ENCODE measurements around the gene MROH9.

Gene MROH9

DNA sequence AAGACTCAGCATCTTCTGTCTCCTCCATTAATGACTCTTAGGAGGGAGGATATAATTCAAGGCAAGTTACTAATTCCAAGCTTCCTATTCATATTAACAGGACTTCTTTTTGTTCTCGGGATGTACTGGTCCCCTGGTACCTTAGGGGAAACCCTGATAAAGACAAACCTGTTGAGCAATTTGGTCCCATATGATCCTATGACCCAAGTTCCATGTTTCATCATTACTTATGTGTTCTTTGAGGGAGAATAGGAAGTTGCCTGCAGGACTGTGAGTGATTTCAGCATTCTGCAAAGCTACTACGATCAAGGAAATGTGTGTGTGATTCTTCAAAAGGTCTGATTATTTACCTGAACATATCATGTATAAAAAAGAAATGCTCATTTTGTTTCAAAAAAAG lies 149.5 kb downstream of the MROH9 start:
- Histone ChIP-seq H3K27me3 (ENCODE audit: control insufficient read depth, insufficient read depth, low read length) (no peaks in the 10 kb centered on the region), H3K4me1 (ENCODE audit: control insufficient read depth, low read depth, low read length) (no peaks in the 10 kb centered on the region), H3K4me3 (ENCODE audit: low read length) (no peak overlapping the region), H3K9ac (ENCODE audit: low read length) (no peak overlapping the region), H3K27ac (ENCODE audit: low read length) (no peak overlapping the region), H3K36me3 (ENCODE audit: control insufficient read depth, low read depth, low read length) (no peaks in the 10 kb centered on the region), H3K9me3 (ENCODE audit: control insufficient read depth, low read depth, low read length) (no peaks in the 10 kb centered on the region)

DNA sequence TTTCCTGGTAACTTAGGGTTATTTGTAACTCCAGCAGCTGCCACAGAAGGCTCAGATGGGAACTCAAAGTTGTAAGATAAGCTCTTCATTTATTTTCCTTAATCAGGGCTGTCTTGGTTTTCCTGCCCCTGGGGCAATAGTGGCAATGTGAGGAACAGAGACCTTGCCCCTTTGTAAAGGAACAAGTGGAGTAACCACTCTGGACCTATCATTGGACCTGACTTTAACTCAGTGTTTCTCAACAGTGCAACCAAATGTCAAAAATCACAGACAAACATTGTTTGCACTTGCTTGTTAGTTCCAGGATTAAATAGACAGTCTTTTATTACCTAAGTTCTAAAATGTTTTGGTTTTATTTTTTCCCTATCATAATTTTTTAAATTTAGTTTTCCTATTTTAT lies 152.6 kb downstream of the MROH9 start:
- no peak overlapping the region for H3K27ac ChIP-seq (ENCODE audit: low read length)
- H3K4me3 ChIP-seq (ENCODE audit: low read length) = no peak overlapping the region
- no peaks in the 10 kb centered on the region for H3K9me3 ChIP-seq (ENCODE audit: control insufficient read depth, low read depth, low read length)
- H3K36me3 ChIP-seq (ENCODE audit: control insufficient read depth, low read depth, low read length) = no peaks in the 10 kb centered on the region
- H3K4me1 ChIP-seq (ENCODE audit: control insufficient read depth, low read depth, low read length) = no peaks in the 10 kb centered on the region
- H3K9ac ChIP-seq (ENCODE audit: low read length) = no peak overlapping the region
- H3K27me3 ChIP-seq (ENCODE audit: control insufficient read depth, insufficient read depth, low read length) = no peaks in the 10 kb centered on the region

DNA sequence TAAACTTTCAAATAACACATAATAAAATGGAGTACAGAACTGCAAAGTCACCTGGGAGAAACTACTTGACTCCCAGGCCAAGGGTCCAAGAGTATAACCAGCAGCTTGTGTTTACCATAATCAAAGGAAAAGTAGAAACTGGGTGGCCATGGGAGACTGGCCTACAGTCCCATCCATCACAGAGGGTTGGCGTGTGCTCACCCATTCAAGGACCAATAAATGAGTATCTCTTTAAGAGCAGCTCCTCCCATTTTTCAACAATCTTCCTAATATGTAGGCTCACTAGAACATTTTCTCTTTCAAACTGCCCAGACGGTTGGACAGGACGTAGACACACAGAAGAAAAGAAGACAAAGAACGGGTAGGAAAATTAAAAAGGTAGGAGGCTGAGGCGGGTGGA lies 155.3 kb downstream of the MROH9 start, which contains the start of gene FMO3:
Gene FMO3, plus strand, starts transcription at position 302 of the 400 bp plus-strand sequence. CDS start 1,754 bp downstream, outside the sequence.
- H3K4me1 ChIP-seq (ENCODE audit: control insufficient read depth, low read depth, low read length) = no peaks in the 10 kb centered on the region
- no peak within 1 kb of the TSS for H3K4me3 ChIP-seq (ENCODE audit: low read length)
- no peaks in the 10 kb centered on the region for H3K36me3 ChIP-seq (ENCODE audit: control insufficient read depth, low read depth, low read length)
- H3K27ac ChIP-seq (ENCODE audit: low read length) = no peak within 1 kb of the TSS
- H3K27me3 ChIP-seq (ENCODE audit: control insufficient read depth, insufficient read depth, low read length) = no peaks in the 10 kb centered on the region
- H3K9ac ChIP-seq (ENCODE audit: low read length) = no peak within 1 kb of the TSS
- no peaks in the 10 kb centered on the region for H3K9me3 ChIP-seq (ENCODE audit: control insufficient read depth, low read depth, low read length)

DNA sequence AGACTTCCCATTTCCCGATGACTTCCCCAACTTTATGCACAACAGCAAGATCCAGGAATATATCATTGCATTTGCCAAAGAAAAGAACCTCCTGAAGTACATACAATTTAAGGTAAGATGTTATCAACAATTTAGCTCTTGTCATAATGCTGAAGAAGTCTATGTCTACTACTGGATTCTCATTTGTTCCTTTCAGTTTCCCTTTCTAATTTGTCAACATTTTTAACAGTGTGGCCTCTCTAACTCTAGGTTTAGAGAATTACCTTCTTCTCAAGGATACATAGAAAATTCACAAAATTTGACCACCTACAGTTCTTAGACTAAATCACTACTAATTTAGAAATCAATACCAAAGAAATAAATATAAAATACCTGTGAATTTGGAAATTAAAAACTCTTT lies 168.5 kb downstream of the MROH9 start:
- Histone ChIP-seq H3K4me3 (ENCODE audit: low read length) (no peak overlapping the region), H3K4me1 (ENCODE audit: control insufficient read depth, low read depth, low read length) (no peaks in the 10 kb centered on the region), H3K36me3 (ENCODE audit: control insufficient read depth, low read depth, low read length) (no peaks in the 10 kb centered on the region), H3K9me3 (ENCODE audit: control insufficient read depth, low read depth, low read length) (no peaks in the 10 kb centered on the region), H3K27ac (ENCODE audit: low read length) (no peak overlapping the region), H3K27me3 (ENCODE audit: control insufficient read depth, insufficient read depth, low read length) (no peaks in the 10 kb centered on the region), H3K9ac (ENCODE audit: low read length) (no peak overlapping the region)

- H3K9ac ChIP-seq (ENCODE audit: low read length) = no peak overlapping the region
- H3K4me3 ChIP-seq (ENCODE audit: low read length) = no peak overlapping the region
- no peak overlapping the region for H3K27ac ChIP-seq (ENCODE audit: low read length)
- H3K9me3 ChIP-seq (ENCODE audit: control insufficient read depth, low read depth, low read length) = no peaks in the 10 kb centered on the region
- H3K27me3 ChIP-seq (ENCODE audit: control insufficient read depth, insufficient read depth, low read length) = no peaks in the 10 kb centered on the region
- no peaks in the 10 kb centered on the region for H3K36me3 ChIP-seq (ENCODE audit: control insufficient read depth, low read depth, low read length)
- H3K4me1 ChIP-seq (ENCODE audit: control insufficient read depth, low read depth, low read length) = no peaks in the 10 kb centered on the region
Observed at GRCh38 chr1:171107262-171107940, 172.1 kb downstream of the MROH9 start.

GRCh38 chr1:171107969-171108368 lies 172.6 kb downstream of the MROH9 start:
- Histone ChIP-seq H3K9me3 (ENCODE audit: control insufficient read depth, low read depth, low read length) (no peaks in the 10 kb centered on the region), H3K27me3 (ENCODE audit: control insufficient read depth, insufficient read depth, low read length) (no peaks in the 10 kb centered on the region), H3K4me3 (ENCODE audit: low read length) (no peak overlapping the region), H3K4me1 (ENCODE audit: control insufficient read depth, low read depth, low read length) (no peaks in the 10 kb centered on the region), H3K36me3 (ENCODE audit: control insufficient read depth, low read depth, low read length) (no peaks in the 10 kb centered on the region), H3K27ac (ENCODE audit: low read length) (no peak overlapping the region), H3K9ac (ENCODE audit: low read length) (no peak overlapping the region)

- H3K9me3 ChIP-seq (ENCODE audit: control insufficient read depth, low read depth, low read length) = no peaks in the 10 kb centered on the region
- H3K36me3 ChIP-seq (ENCODE audit: control insufficient read depth, low read depth, low read length) = no peaks in the 10 kb centered on the region
- no peak overlapping the region for H3K9ac ChIP-seq (ENCODE audit: low read length)
- no peaks in the 10 kb centered on the region for H3K27me3 ChIP-seq (ENCODE audit: control insufficient read depth, insufficient read depth, low read length)
- no peak overlapping the region for H3K4me3 ChIP-seq (ENCODE audit: low read length)
- H3K4me1 ChIP-seq (ENCODE audit: control insufficient read depth, low read depth, low read length) = no peaks in the 10 kb centered on the region
- no peak overlapping the region for H3K27ac ChIP-seq (ENCODE audit: low read length)
Observed at GRCh38 chr1:171109966-171110365, 174.6 kb downstream of the MROH9 start.

DNA sequence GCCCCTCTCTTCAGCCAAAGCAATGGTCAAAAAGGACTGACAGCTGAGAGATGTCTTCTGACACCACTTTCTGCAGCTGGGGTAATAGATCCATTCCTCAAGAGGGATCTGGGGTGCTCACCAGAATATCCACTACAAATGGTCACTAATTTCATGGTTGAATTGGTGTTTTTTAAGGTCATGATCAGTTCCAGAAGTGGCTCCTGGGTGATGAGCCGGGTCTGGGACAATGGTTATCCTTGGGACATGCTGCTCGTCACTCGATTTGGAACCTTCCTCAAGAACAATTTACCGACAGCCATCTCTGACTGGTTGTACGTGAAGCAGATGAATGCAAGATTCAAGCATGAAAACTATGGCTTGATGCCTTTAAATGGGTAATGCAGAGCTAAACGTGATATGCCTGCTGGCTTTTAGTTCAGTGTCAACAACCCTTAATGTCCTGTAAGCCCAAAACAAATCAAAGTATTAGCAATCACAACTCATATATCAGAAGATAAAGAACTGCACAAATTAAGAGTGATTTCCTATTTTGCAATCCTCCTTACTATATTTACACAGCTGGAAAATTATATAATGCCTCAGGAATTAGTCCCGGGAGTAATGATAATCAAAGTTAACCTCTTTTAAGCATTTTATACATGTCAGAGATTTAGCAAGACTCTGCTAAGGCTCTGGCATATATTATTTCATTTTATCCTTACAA lies 175.4 kb downstream of the MROH9 start:
- no peaks in the 10 kb centered on the region for H3K27me3 ChIP-seq (ENCODE audit: control insufficient read depth, insufficient read depth, low read length)
- no peak overlapping the region for H3K9ac ChIP-seq (ENCODE audit: low read length)
- H3K9me3 ChIP-seq (ENCODE audit: control insufficient read depth, low read depth, low read length) = no peaks in the 10 kb centered on the region
- H3K4me3 ChIP-seq (ENCODE audit: low read length) = no peak overlapping the region
- H3K36me3 ChIP-seq (ENCODE audit: control insufficient read depth, low read depth, low read length) = no peaks in the 10 kb centered on the region
- no peaks in the 10 kb centered on the region for H3K4me1 ChIP-seq (ENCODE audit: control insufficient read depth, low read depth, low read length)
- H3K27ac ChIP-seq (ENCODE audit: low read length) = no peak overlapping the region

DNA sequence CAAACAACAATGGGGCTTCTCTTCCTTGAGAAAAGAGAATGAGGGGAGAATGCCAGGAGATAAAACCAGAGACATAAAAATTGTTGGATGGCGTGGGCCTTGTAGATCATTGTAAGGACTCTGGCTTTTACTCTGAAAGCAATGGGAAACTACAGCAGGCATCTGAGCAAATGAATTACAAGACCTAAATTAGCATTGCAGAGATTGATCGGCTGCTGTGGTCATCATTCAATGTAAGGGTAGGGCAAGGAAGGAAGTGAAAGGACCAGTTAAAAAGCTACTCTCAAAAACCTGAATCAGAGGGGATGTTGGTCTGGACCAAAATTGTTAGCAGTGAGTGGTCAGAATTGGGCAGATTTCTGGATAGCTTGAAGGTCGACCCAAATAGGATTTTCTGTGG lies 176.8 kb downstream of the MROH9 start:
- H3K4me1 ChIP-seq (ENCODE audit: control insufficient read depth, low read depth, low read length) = no peaks in the 10 kb centered on the region
- H3K36me3 ChIP-seq (ENCODE audit: control insufficient read depth, low read depth, low read length) = no peaks in the 10 kb centered on the region
- no peak overlapping the region for H3K27ac ChIP-seq (ENCODE audit: low read length)
- no peaks in the 10 kb centered on the region for H3K27me3 ChIP-seq (ENCODE audit: control insufficient read depth, insufficient read depth, low read length)
- H3K9me3 ChIP-seq (ENCODE audit: control insufficient read depth, low read depth, low read length) = no peaks in the 10 kb centered on the region
- no peak overlapping the region for H3K9ac ChIP-seq (ENCODE audit: low read length)
- no peak overlapping the region for H3K4me3 ChIP-seq (ENCODE audit: low read length)

DNA sequence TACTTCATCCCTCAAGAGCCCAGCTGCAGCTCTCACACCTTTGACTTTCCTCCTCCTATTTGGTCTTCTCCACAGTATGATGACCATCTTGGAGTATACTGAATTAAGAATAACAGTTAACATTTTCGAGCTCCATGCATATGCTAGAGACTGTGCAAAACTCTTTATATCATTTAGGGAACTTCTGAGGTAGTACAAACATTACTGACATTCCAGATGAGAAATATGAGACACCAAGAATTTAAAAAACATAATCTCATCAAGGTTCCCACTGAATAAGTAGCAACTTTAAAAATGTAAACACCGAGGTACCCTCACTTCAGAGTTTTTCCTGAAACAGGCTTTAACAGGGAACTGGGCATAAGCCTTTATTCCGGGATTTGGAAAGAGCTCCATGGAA lies 178.0 kb downstream of the MROH9 start:
- Histone ChIP-seq H3K27me3 (ENCODE audit: control insufficient read depth, insufficient read depth, low read length) (no peaks in the 10 kb centered on the region), H3K9me3 (ENCODE audit: control insufficient read depth, low read depth, low read length) (no peaks in the 10 kb centered on the region), H3K27ac (ENCODE audit: low read length) (no peak overlapping the region), H3K9ac (ENCODE audit: low read length) (no peak overlapping the region), H3K4me1 (ENCODE audit: control insufficient read depth, low read depth, low read length) (no peaks in the 10 kb centered on the region), H3K36me3 (ENCODE audit: control insufficient read depth, low read depth, low read length) (no peaks in the 10 kb centered on the region), H3K4me3 (ENCODE audit: low read length) (no peak overlapping the region)
